PC-3 (cell line): ENCODE results near the gene SEC23IP.

Experiments used
- EZH2 ChIP-seq: fragments of 300-600 bp; sonication (generic); IDR thresholded peaks from one replicate; pipeline ENCODE4 v1.6.1; 2017; ENCODE audit warnings: antibody characterized with exemption, mild to moderate bottlenecking, low read length; ENCODE audit not compliant: unreplicated experiment
- EZH2phosphoT487 ChIP-seq: fragments of 300-600 bp; sonication (generic); IDR thresholded peaks from 2 replicates; pipeline ENCODE4 v1.6.1; 2018; ENCODE audit warnings: mild to moderate bottlenecking, antibody characterized with exemption, low read length, borderline replicate concordance
- TF ChIP-seq, protein P1 (sequence below): fragments of 300-600 bp; sonication (generic); conservative IDR thresholded peaks from 2 replicates; pipeline ENCODE4 v1.5.1; 2017; ENCODE audit warnings: antibody characterized with exemption, low read depth, mild to moderate bottlenecking, low read length

GRCh38 chr10:119872610-119872859, 20.0 kb upstream of the SEC23IP start, which contains the start of gene MCMBP:
- TF ChIP-seq, protein P1, sequence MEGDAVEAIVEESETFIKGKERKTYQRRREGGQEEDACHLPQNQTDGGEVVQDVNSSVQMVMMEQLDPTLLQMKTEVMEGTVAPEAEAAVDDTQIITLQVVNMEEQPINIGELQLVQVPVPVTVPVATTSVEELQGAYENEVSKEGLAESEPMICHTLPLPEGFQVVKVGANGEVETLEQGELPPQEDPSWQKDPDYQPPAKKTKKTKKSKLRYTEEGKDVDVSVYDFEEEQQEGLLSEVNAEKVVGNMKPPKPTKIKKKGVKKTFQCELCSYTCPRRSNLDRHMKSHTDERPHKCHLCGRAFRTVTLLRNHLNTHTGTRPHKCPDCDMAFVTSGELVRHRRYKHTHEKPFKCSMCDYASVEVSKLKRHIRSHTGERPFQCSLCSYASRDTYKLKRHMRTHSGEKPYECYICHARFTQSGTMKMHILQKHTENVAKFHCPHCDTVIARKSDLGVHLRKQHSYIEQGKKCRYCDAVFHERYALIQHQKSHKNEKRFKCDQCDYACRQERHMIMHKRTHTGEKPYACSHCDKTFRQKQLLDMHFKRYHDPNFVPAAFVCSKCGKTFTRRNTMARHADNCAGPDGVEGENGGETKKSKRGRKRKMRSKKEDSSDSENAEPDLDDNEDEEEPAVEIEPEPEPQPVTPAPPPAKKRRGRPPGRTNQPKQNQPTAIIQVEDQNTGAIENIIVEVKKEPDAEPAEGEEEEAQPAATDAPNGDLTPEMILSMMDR = no peak
- TF ChIP-seq EZH2 = no peak
- no peak for TF ChIP-seq EZH2phosphoT487
